ENCODE measurements around the gene SH2D4B.
A peak's percentile ranks its signal among the peaks of the same experiment; 100 is the strongest.

Gene SH2D4B

DNA sequence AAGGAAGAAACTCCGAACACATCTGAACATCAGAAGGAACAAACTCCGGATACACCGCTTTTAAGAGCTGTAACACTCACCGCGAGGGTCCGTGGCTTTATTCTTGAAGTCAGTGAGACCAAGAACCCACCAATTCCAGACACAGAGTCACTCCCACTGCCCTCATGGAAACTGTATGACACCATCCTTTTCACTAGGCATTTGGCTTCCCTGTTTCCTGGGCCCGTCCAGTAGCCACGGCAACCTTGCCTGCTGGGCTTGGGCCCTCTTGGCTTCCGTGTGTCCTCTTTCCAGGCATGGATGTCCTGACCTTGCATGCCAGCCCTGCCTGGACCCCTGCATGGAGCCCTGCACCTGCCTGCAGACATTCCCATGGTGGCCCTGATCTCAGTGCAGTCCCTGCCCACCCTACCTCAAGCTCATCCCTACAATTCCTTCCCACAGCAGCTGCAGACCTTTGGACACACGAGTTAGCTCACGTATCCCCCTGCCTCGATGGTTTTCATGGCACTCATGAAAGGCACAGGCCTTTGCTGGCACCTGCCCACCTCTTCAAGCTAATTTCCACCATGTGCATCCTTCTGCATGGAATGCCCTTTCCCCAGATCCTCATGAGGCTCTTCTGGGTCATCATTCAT lies 6.7 kb downstream of the SH2D4B start:
- DNase-seq (ENCODE audit: low read depth), result no peak

DNA sequence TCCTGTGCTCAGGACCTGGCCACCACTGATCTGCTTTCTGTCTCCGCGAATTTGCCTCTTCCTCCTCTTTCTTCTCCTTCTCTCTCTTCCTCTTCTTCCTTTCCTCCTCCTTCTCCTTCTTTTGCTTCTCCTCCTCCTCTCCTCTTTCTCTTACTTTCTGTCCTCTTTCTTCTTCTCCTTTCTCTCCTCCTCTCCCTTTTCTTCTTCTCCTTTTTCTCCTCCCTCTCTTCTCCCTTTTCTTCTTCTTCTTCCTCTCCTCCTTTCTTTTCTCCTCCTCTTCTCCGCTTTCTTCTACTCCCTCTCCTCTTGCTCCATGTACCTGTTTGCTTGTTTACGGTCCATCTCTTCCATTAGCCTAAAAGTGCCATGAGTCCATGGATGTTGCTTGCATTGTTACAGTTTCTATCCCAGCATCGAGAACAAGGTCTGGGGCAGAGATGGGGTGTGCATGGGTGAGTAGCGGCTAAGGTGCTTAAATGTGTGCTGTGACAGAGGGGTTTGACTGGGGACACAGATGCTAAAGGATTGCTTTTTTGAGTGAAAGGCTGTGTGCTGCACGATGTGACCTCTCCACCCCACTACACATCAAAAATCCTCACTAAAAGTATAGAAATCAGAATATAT lies 7.7 kb downstream of the SH2D4B start:
- no peak for DNase-seq (ENCODE audit: low read depth)

DNA sequence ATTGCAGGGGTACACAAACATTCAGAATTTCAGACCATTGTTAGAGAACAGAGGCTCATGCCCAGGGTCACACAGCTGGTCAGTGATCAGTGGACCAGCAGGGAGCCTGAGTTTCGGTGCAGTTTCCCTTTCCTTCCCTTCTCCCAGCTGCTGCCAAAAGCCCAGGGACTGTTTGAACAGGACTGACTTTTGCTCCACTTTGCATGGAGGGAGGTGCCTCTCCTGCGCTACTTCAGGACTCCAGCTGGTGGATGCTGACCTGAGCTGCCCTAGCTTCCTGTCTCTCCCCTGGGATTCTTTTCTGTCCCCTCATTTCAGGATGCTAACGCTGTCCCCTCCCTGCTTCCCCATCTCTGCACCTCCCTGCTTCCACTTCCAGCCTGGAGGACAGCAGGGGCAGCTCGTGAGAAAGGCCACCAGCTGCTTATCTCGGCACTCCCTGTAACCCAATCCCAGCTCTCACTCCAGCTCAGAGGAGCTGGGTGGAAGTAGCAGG lies 14.5 kb downstream of the SH2D4B start:
- DNase-seq (ENCODE audit: low read depth), result no peak

DNA sequence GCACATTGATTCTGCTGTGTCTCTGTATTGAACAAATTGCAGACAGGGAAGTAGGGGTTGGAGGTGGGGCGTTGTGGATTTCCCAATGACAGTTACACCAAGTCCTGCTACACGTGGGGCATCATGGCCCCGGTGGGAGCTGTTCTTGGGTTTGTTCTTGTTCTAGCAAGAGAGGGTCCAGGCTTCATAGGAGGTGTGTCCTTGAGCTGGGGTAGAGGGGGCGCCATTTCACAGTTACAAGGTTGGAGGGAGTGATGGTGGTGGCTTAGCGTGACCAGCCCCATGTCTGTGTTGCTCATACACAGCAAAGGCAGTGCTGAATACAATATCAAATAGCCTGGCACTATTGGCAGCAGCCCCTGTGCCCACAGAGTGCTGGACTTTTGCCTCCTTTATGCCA lies 15.7 kb downstream of the SH2D4B start:
- no peak for DNase-seq (ENCODE audit: low read depth)

DNA sequence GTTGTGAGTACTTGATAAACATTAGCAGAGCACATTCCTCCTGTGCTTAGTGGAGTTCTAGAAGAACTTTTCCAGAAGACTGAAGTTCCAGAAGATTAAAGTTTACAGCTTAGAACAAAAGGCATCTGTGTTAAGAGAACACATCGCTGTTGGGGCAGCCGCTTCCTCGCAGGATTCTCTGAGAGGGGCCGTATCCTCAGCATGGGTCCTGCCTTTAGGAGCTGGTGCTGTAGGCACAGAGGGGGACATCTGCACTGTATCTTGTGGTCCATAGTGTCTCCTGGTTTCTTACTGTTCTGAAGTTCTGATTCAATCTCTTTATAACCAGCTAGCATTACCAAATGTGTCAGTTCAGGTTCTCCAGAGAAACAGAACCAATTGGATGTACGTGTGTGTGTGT lies 16.3 kb downstream of the SH2D4B start:
- DNase-seq (ENCODE audit: low read depth), result no peak

DNA sequence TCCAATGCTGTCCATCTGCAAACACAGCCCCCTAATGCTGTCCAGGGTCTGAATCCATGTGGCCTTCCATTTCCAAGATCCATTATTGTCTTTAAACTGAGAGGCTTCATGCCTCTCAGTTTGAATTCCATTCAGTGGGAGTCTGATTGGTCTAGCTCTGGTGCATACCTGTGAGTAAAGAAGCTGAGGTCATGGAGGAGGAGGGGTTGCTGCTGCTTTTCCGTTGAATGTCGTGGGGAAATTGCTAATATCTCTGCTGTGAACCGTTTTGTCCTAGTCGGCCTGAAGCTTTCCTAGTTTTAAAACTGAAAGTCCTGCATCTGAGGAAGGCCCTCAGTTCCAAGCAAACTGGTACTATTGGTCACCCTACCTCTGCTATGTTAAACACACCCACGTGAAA lies 17.7 kb downstream of the SH2D4B start:
- no peak for DNase-seq (ENCODE audit: low read depth)

DNA sequence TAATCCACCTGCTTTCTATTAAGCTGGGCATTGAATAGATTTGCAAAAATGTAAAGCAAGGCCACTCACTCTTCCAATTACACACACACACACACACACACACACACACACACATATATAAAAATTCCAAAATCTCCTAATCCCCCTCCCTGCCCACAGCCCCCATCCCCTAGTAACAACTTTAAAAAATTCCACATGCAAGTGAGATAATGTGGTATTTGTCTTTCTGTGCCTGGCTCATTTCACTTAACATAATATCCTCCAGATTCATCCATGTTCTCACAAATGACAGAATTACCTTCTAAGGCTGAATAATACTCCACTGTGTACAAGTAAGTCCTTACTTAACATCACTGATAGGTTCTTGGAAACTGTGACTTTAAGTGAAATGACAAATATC lies 24.2 kb downstream of the SH2D4B start:
- DNase-seq (ENCODE audit: low read depth), result no peak

DNA sequence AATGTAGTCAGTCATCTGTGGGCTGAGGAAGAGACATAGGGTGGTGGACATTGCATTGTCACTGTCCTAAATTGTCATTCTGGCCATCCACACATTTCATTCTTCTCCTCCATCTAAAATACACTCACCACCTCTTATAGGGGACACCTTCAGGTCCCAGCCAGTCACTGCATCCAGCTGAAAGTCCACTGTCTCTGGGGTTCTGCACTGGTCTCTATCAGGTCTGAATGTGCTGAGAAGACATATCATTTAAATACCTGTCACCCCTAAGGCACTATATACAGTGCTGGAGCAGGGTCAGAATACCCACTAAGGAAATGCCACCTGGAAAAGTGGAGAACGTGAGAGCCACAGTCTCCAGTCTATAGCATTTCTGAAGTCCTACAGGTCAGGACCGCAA lies 29.6 kb downstream of the SH2D4B start:
- no peak for DNase-seq (ENCODE audit: low read depth)

DNA sequence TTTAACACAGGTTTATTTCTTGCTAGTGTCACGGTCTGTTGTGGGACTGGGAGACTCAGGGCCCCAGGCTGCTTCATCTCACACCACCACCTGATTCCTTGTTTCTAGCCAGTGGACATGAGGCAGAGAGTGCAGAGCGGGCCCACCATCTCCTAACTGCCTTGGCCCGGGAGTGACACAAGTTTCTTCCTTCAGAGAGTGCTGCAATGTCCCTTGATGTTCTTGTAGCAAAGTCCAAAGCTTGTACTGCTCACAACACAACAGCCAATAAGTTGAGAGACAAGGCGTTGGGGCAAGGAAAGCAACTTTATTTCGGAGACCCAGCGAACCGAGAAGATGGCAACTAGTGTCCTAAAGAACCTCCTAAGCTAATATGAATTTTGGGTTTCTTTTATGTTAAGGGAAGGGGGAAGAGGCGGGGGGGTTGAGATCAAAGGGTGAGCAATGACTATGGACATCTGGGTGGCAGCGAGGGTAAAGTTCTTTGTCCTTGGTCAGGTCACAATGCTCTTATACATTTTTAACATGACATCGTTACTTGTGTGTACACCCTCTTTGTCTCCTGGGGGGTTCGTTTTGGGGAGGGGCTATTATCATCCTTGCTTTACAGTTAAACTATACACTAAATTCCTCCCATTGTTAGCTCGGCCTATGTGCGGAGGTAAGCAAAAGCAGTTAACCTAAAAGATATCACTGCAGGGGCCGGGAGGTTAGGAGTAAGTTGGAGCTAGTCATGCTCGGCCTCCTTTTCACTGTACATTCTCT lies 31.6 kb downstream of the SH2D4B start:
- DNase-seq (ENCODE audit: low read depth), result no peak

DNA sequence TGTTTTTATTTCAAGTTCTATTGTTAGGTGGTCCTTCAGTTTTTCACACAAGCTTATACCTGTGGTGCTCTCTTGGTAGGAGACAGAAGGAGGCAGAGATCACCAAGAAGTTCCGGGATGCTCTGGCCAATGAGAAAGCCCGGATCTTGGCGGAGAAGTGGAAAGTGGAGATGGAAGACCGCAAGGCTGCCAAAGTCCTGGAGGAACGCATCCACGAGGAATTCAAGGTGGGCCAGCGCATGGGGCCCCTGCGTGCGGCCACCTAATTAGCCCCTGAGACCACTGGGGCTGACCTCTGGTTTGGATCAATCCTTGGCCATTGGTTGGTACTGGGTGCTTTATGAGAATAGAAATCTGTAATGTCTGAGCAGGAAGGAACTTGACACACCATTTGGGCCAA lies 33.6 kb downstream of the SH2D4B start:
- DNase-seq (ENCODE audit: low read depth), result no peak

DNA sequence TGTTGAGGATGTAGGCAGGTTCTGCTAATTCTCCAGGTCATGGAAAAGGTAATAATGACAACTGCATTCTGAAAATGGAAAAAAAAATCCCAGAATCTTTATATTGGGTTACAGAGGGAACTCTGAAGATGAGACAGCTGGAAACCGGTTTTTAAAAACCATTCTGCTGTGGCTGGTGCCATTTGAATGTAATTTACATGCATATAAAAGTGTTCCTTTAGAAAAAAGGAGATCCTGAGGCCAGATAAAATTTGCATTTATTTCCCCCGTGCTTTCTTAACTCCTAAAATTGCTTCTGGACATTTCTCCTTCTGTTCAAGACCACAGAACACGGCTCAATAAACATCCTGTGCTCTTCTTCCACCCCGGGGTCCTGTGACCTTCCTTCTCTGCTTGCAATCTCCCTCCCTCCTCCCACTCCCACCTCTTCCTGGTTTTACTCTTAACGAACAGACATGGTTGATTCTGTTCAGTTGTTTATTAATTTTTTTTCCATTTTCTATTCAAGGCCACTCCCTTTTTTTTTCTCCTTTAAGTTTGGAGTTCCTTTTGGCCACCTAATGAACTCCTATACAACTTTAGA lies 41.6 kb downstream of the SH2D4B start:
- DNase-seq (ENCODE audit: low read depth), result no peak

DNA sequence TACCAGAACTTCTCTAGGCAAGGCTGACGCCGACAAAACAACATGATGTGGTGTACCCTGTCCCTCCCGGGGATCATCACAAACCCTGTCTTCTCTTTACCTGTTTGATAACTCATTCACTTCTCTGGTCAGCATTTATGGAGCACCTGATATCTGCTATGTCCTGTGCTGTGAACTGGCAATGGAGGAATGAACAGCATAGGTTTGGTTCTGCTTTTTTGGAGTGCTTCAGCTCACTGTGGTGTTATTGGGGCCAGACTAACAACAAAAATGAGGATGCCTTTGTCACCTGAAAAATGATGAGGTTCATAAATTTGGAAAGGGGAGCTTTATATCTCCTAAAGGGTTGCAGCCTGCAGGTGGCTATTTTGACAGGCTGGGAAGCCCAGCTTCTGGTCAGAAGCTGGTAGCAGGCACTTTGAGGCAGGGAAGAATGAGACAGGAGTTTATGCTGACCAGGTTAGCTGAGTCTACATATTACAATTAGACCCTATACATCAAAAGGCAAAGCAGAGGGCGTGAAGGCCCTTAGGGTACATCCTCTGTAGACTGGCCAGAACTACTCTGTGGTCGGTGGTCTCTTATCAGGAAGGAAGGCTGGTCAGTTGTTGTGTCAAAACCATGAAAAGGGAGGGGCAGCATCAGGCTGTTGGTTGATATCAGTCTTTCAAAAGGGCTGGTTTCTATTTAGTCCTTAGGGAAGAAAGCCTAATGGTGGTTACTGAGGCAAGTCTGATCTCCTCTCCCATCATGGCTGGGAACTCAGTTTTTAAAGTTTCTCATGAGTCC lies 42.3 kb downstream of the SH2D4B start:
- no peak for DNase-seq (ENCODE audit: low read depth)

DNA sequence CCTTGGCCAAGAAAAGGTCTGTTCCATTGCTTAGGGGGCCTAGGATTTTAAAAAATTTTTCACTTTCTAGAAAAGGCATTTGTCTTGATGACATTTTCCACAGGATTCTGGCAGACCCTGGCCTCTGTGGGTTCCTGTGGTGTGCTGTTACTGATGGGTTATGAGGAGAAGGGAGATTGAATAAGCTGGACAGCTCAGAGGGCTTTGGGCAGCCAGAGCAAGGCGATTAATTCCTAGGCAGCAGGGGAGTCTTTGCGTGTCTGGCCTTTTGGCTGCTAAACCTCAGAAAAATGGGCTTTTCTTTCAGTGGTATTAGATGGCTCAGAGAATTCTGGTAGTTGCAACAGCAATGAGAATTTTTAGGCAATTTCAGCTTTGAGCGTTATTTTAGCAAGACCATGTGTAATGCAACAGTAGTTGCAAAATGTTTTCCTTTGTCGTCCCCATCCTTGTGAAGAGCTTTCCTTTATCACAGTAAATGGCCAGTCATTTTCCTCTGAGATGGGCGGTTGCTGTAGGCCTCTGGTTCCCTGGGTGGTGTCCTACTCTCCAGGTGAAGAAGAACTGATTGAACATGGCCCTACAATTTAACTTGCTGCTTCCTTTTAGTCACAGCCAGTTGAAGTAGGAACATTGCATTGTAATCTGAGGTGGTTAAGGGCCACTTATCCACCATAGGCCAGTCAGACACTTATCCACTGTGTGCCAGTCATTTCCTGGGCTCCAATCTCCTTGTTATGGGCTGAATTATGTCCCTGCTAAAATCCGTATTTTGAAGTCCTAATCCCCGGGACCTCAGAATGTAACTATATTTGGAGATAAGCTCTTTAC lies 43.2 kb downstream of the SH2D4B start:
- DNase-seq (ENCODE audit: low read depth), result no peak

DNA sequence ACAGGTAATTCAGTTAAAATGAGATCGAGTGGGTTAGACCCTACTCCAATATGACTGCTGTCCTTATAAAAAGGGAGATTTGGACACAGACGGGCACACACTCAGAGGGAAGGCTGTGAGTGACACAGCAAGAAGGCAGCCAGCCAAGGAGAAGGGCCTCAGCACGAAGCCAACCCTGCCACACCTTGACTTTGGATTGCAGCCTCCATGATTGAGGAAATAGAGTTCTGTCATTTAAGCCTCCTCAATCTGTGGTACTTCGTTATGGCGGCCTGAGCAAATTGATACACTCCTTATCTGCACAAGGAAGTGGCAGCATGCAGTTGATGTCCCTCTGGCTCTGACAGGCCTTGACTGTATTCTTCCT lies 43.8 kb downstream of the SH2D4B start:
- no peak for DNase-seq (ENCODE audit: low read depth)

DNA sequence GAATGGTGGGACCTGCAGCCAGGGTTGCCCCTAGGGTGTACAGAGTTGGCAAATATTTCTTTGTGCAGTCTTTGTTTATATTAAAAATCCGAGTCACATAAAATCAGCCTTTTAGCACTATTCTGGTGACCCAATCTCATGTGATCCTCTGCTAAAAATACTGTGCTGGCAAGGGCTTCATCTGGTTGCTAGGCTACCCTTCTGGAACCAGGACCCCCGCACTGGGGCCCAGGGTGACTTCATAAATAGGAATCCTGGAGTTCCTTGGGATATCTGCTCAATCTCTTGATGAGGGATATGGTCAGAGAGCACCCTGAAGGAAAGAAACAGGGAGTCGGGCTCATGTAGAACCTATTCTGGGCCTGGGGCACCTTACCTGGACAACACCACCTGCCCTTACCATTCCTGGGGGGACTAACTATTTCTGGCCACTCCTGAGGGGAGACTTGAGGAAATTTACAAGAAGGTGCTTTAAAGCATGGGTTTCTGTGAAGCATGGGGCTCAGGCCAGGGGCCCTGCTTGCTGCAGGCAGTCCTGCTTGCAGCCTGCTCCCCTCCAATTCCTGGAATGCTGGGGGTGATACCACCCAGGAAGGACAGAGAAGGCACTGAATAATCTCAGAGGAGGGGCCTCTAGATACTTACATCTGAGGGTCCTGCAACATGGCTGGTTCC lies 44.7 kb downstream of the SH2D4B start:
- DNase-seq (ENCODE audit: low read depth), result no peak

DNA sequence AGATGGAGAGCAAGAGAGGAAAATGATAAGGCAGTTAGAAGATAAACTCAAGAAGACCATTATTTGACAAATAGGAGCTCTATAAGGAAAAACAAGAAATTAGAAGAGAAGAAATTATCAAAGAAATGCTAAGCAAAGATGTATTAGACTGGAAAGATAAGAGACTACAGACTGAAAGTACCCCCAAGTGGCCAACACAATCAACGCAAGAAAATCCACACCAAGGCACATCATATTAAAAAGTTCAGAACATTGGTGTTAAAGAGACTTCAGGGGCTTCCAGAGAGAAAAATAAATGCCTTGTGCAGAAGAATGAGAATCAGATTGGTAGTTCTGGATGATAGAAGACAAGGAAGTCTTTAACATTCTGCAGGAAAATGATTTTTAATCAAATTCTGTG lies 46.0 kb downstream of the SH2D4B start:
- DNase-seq (ENCODE audit: low read depth), result no peak

DNA sequence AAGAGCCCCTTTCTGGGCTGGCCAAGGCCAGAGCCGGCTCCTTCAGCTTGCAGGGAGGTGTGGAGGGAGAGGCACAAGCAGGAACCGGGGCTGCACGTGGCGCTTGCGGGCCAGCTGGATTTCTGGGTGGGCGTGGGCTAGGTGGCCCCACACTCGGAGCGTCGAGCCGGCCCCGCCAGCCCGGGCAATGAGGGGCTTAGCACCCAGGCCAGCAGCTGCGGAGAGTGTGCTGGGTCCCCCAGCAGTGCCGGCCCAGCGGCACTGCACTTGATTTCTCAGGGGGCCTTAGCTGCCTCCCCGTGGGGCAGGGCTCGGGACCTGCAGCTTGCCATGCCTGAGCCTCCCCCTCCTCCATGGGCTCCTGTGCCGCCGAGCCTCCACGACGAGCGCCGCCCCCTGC lies 48.1 kb downstream of the SH2D4B start:
- no peak for DNase-seq (ENCODE audit: low read depth)

DNA sequence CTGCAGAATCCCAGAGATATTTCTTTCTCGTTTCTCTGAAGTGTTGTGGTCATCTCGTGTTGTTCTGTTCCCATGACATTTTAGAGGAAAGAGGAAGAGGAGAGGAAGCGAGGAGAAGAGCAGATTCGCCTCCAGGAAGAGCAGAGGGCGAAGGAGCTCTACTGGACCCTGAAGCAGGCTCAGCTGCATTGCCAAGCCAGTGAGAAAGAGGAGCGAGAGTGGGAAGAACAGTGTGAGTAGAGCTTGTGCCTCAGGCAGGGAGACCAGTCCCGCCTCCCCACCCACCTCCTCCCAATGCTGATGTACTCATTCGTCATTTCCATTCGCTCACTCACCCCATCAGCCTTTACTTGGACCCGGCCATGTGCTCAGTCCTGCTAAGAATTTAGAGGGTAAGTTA lies 50.8 kb downstream of the SH2D4B start:
- peak; percentile 8 for DNase-seq (ENCODE audit: low read depth)

DNA sequence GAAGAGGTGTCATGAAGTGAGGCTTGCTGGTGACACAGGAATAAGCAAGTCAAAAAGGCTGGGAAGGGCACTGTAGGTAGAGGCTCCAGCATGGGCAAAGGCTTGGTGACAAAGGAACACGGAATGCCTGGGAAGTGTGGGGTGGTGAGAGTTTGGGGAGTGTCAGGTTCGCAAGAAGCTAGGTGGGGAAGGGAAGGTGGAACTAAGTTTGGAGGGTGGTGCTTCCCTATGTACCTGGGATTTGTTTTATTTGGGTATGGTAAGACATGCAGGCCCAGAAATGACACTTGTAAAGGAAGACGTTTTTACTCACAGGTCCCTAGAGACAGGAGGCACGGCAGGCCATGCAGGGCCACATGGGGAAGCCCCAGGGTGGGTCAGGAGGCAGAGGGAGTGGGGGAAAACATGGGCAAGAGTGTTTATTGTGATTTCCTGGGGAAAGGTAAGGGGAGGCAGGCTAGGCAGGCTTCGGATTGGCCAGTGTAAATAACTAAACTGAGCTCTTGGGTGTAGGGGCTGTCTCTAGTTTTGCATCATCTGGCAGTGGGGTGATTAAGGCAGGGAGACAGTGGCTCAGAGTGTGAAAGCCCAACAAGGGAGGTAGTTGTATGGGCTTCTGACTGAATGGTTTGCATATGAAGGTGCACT lies 52.1 kb downstream of the SH2D4B start:
- no peak for DNase-seq (ENCODE audit: low read depth)

DNA sequence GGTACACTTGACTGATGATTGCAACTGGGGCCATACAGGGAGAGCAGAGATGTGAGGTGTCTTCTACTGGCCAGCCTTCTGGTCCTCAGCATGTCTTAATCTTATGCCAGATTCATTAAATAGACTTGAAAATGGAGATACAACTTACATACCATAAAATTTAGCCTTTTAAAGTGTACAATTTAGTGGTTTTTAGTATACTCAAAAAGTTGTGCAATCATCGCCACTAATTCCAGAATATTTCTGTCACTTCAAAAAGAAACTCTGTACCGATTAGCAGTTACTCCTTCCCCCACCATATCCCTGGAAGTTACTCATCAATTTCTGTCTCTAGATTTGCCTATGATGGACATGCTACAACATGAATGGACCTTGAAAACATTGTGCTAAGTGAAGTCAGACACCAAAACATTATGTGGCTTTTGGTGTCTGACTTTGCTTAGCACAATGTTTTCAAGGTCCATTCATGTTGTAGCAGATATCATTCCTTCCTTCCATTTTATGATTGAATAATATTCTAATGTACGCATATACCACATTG lies 53.0 kb downstream of the SH2D4B start:
- no peak for DNase-seq (ENCODE audit: low read depth)

Measured in ELR (cell line).